GM18499 (cell line): Measurements from ENCODE around the gene MRPS9.

Experiments used
- ATAC-seq: cut with Tn5 transposase; IDR thresholded peaks from one replicate; pipeline ENCODE4 v1.9.1; 2021; ENCODE audit warnings: moderate number of reproducible peaks; ENCODE audit not compliant: insufficient read depth, unreplicated experiment

Gene MRPS9

DNA sequence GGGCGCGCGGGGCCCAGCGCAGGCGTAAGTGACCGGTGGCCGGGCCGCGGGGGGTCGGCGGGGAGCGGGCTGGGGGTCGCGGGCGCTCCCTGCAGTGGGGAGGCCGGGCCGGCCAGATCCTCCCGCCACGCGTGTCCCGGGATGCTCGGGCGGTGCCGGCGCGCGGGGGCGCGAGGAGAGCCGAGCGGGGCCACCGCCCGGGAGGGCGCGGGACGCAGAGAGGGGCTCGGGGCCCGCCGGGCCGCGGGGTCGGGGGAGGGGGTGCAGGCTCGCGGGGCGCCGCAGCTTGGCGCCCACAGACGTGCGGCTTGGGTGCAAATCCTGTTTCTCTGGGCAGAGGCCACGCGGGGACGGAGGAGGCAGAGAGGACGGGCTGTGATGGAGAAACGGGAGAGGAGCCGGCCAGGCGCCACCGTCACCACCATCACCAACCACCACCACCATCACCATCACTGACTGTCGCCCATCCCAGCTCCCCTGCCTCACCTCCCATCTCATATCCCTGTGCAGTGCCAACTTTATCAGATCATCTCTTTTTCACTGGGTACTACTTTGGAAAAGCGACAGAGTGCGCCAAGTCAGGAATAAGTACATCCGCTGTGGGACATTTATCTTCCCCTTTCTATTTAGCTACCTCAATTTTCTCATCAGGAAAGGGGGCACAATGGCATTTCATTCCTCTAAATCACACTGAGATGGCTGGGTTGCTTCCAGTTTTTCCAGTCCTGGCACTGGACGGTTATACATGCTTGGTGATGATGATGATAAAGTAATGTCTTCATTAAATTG, 106.5 kb downstream of the MRPS9 start:
- ATAC-seq, result no peak

DNA sequence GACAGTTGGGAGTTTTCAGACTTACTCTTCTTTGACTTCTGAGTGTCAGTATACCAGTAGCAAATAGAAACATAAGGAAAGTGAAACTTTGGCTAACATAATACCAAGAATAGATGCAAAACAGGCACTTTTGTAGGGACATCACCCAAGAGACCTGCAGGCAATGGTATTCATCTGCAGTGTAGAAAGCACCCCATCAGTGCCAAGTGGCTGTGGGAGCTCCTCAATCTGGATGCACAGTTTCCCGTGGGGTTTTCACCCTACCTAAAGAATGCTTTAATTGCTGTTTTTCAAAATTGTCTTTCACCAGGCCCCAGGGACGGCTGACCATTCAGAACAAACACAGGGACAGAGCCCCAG, 107.1 kb downstream of the MRPS9 start:
- peak; percentile 72 for ATAC-seq

- no peak for ATAC-seq
Measured at GRCh38 chr2:105149272-105149671, 111.4 kb downstream of the MRPS9 start.
